HG02678 (cell line): ENCODE measurements around the gene RASA1.

Source experiments
- ATAC-seq: cut with Tn5 transposase; IDR thresholded peaks from one replicate; pipeline ENCODE4 v1.9.1; 2021; ENCODE audit warnings: mild to moderate bottlenecking, moderate library complexity; ENCODE audit not compliant: unreplicated experiment

RASA1 gene

GRCh38 chr5:87400305-87400899 lies 132.7 kb downstream of the RASA1 start:
- peak; percentile 79 for ATAC-seq

GRCh38 chr5:87401626-87402025 lies 133.9 kb downstream of the RASA1 start:
- no peak for ATAC-seq

GRCh38 chr5:87403409-87403808 lies 135.7 kb downstream of the RASA1 start:
- ATAC-seq: no peak

GRCh38 chr5:87403899-87404298 lies 136.2 kb downstream of the RASA1 start:
- no peak for ATAC-seq

- ATAC-seq: no peak
These were observed 136.7 kb downstream of the RASA1 start for GRCh38 chr5:87404359-87404758.

- ATAC-seq: no peak
These were observed 137.9 kb downstream of the RASA1 start for GRCh38 chr5:87405472-87406155.

- no peak for ATAC-seq
These were observed 140.5 kb downstream of the RASA1 start for GRCh38 chr5:87408204-87408603.

- no peak for ATAC-seq
These were observed 143.2 kb downstream of the RASA1 start for GRCh38 chr5:87410931-87411330.

GRCh38 chr5:87411586-87411972 lies 143.9 kb downstream of the RASA1 start:
- ATAC-seq: no peak

- peak; percentile 16 for ATAC-seq
These were observed 144.4 kb downstream of the RASA1 start for GRCh38 chr5:87411973-87412629.

GRCh38 chr5:87412630-87413342 lies 145.1 kb downstream of the RASA1 start, which contains the start of gene CCNH:
Gene CCNH, minus strand, starts transcription at chr5:87412930. Its CDS starts 136 bp downstream, at chr5:87412794.
- ATAC-seq: peak; percentile 99

GRCh38 chr5:87413343-87413645 lies 145.6 kb downstream of the RASA1 start:
- no peak for ATAC-seq

- ATAC-seq: no peak
These were observed 150.8 kb downstream of the RASA1 start for GRCh38 chr5:87418506-87418905.

- no peak for ATAC-seq
These were observed 153.6 kb downstream of the RASA1 start for GRCh38 chr5:87421307-87421706.

- no peak for ATAC-seq
These were observed 156.1 kb downstream of the RASA1 start for GRCh38 chr5:87423755-87424154.

- no peak for ATAC-seq
These were observed 163.3 kb downstream of the RASA1 start for GRCh38 chr5:87430863-87431457.

GRCh38 chr5:87432460-87432859 lies 164.8 kb downstream of the RASA1 start:
- ATAC-seq: no peak

GRCh38 chr5:87433945-87434344 lies 166.3 kb downstream of the RASA1 start:
- ATAC-seq: no peak

GRCh38 chr5:87434461-87434860 lies 166.8 kb downstream of the RASA1 start:
- ATAC-seq: no peak

GRCh38 chr5:87435144-87435694 lies 167.5 kb downstream of the RASA1 start:
- ATAC-seq: no peak

GRCh38 chr5:87437724-87438123 lies 170.0 kb downstream of the RASA1 start:
- ATAC-seq: no peak
